Measurements from ENCODE around the gene MDM1.

Gene MDM1

DNA sequence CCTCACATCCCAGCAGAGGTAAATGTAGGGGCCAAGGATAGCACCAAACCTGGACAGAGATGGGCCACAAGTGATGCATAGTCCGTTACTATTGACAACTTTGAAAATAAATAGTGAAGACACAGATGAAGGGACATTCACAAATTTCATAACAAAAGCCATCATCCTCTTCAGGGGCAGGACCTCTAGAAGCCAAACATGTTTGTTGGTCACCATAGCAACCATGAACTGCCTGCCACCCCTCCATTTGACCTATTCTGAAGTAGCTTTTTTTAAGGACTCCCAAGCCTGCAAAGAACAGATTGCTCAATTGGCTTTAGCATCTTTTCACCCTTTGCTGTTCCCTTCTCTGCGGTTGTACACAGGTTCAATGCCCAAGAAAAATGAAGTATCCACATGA, 35.7 kb upstream of the MDM1 start:
- H3K27me3 ChIP-seq (ENCODE audit: control insufficient read depth, insufficient read depth, low read length), result no peaks in the 10 kb centered on the region
- H3K4me1 ChIP-seq (ENCODE audit: control insufficient read depth, insufficient read depth, low read length), result peaks cover 3% of the 10 kb centered on the region
- H3K36me3 ChIP-seq (ENCODE audit: control insufficient read depth, insufficient read depth, low read length), result no peaks in the 10 kb centered on the region
- H3K9me3 ChIP-seq (ENCODE audit: control insufficient read depth, insufficient read depth, low read length), result no peaks in the 10 kb centered on the region
- H3K9ac ChIP-seq (ENCODE audit: low read depth, low read length), result no peak overlapping the region
- H3K4me3 ChIP-seq (ENCODE audit: low read depth, low read length), result no peak overlapping the region

GRCh38 chr12:68367116-68367515, 35.0 kb upstream of the MDM1 start:
- no peak overlapping the region for H3K4me3 ChIP-seq (ENCODE audit: low read depth, low read length)
- peaks cover 3% of the 10 kb centered on the region for H3K4me1 ChIP-seq (ENCODE audit: control insufficient read depth, insufficient read depth, low read length)
- no peaks in the 10 kb centered on the region for H3K36me3 ChIP-seq (ENCODE audit: control insufficient read depth, insufficient read depth, low read length)

GRCh38 chr12:68364893-68365725, 32.9 kb upstream of the MDM1 start:
- Histone ChIP-seq H3K4me1 (ENCODE audit: control insufficient read depth, insufficient read depth, low read length) (peaks cover 3% of the 10 kb centered on the region), H3K9ac (ENCODE audit: low read depth, low read length) (peak overlapping the region; percentile 10), H3K9me3 (ENCODE audit: control insufficient read depth, insufficient read depth, low read length) (no peaks in the 10 kb centered on the region), H3K36me3 (ENCODE audit: control insufficient read depth, insufficient read depth, low read length) (no peaks in the 10 kb centered on the region), H3K27me3 (ENCODE audit: control insufficient read depth, insufficient read depth, low read length) (no peaks in the 10 kb centered on the region), H3K4me3 (ENCODE audit: low read depth, low read length) (peak overlapping the region; percentile 58)

More at GRCh38 chr12:68367116-68367515, 35.0 kb upstream of the MDM1 start:
- Histone ChIP-seq H3K9ac (ENCODE audit: low read depth, low read length) (no peak overlapping the region), H3K9me3 (ENCODE audit: control insufficient read depth, insufficient read depth, low read length) (no peaks in the 10 kb centered on the region), H3K27me3 (ENCODE audit: control insufficient read depth, insufficient read depth, low read length) (no peaks in the 10 kb centered on the region)

GRCh38 chr12:68364328-68364727, 32.2 kb upstream of the MDM1 start:
- no peaks in the 10 kb centered on the region for H3K36me3 ChIP-seq (ENCODE audit: control insufficient read depth, insufficient read depth, low read length)
- no peak overlapping the region for H3K4me3 ChIP-seq (ENCODE audit: low read depth, low read length)
- H3K4me1 ChIP-seq (ENCODE audit: control insufficient read depth, insufficient read depth, low read length), result peaks cover 3% of the 10 kb centered on the region
- H3K27me3 ChIP-seq (ENCODE audit: control insufficient read depth, insufficient read depth, low read length), result no peaks in the 10 kb centered on the region
- no peak overlapping the region for H3K9ac ChIP-seq (ENCODE audit: low read depth, low read length)
- H3K9me3 ChIP-seq (ENCODE audit: control insufficient read depth, insufficient read depth, low read length), result no peaks in the 10 kb centered on the region

- Histone ChIP-seq H3K27me3 (ENCODE audit: control insufficient read depth, insufficient read depth, low read length) (peaks cover 6% of the 10 kb centered on the region), H3K9me3 (ENCODE audit: control insufficient read depth, insufficient read depth, low read length) (no peaks in the 10 kb centered on the region), H3K4me1 (ENCODE audit: control insufficient read depth, insufficient read depth, low read length) (peaks cover 15% of the 10 kb centered on the region), H3K9ac (ENCODE audit: low read depth, low read length) (no peak overlapping the region), H3K36me3 (ENCODE audit: control insufficient read depth, insufficient read depth, low read length) (no peaks in the 10 kb centered on the region), H3K4me3 (ENCODE audit: low read depth, low read length) (no peak overlapping the region)
Observed at GRCh38 chr12:68361953-68362352, 29.8 kb upstream of the MDM1 start.

DNA sequence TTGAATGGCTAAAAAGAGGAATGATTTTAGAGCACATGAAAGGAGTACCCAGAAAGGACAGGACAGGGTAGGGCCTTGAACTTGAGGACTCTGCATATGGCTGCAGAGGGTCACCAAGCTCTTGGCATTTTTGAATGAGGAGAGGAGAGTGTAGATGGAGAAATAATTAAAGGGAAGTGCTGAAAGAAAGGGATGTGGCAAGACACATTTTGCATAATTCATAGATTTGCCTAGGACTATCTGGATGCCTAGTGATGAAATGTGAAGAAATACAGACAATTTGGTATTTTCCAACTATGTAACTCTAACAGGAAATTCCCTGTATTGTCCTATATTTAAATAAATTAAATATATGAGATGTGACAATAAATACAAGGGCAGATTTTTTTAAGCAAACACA, 27.5 kb upstream of the MDM1 start:
- H3K27me3 ChIP-seq (ENCODE audit: control insufficient read depth, insufficient read depth, low read length), result peaks cover 13% of the 10 kb centered on the region
- H3K4me3 ChIP-seq (ENCODE audit: low read depth, low read length), result no peak overlapping the region
- H3K9me3 ChIP-seq (ENCODE audit: control insufficient read depth, insufficient read depth, low read length), result no peaks in the 10 kb centered on the region
- no peaks in the 10 kb centered on the region for H3K36me3 ChIP-seq (ENCODE audit: control insufficient read depth, insufficient read depth, low read length)
- peaks cover 12% of the 10 kb centered on the region for H3K4me1 ChIP-seq (ENCODE audit: control insufficient read depth, insufficient read depth, low read length)
- H3K9ac ChIP-seq (ENCODE audit: low read depth, low read length), result no peak overlapping the region

- Histone ChIP-seq H3K4me3 (ENCODE audit: low read depth, low read length) (peak overlapping the region; percentile 40), H3K9ac (ENCODE audit: low read depth, low read length) (peak overlapping the region; percentile 57), H3K36me3 (ENCODE audit: control insufficient read depth, insufficient read depth, low read length) (no peaks in the 10 kb centered on the region)
Observed at GRCh38 chr12:68358532-68359485, 26.6 kb upstream of the MDM1 start.

GRCh38 chr12:68356986-68357385, 24.8 kb upstream of the MDM1 start:
- Histone ChIP-seq H3K36me3 (ENCODE audit: control insufficient read depth, insufficient read depth, low read length) (no peaks in the 10 kb centered on the region), H3K4me1 (ENCODE audit: control insufficient read depth, insufficient read depth, low read length) (peaks cover 12% of the 10 kb centered on the region), H3K27me3 (ENCODE audit: control insufficient read depth, insufficient read depth, low read length) (peaks cover 13% of the 10 kb centered on the region), H3K4me3 (ENCODE audit: low read depth, low read length) (no peak overlapping the region), H3K9me3 (ENCODE audit: control insufficient read depth, insufficient read depth, low read length) (no peaks in the 10 kb centered on the region), H3K9ac (ENCODE audit: low read depth, low read length) (no peak overlapping the region)

More at GRCh38 chr12:68358532-68359485, 26.6 kb upstream of the MDM1 start:
- Histone ChIP-seq H3K27me3 (ENCODE audit: control insufficient read depth, insufficient read depth, low read length) (peaks cover 13% of the 10 kb centered on the region), H3K4me1 (ENCODE audit: control insufficient read depth, insufficient read depth, low read length) (peaks cover 12% of the 10 kb centered on the region), H3K9me3 (ENCODE audit: control insufficient read depth, insufficient read depth, low read length) (no peaks in the 10 kb centered on the region)

DNA sequence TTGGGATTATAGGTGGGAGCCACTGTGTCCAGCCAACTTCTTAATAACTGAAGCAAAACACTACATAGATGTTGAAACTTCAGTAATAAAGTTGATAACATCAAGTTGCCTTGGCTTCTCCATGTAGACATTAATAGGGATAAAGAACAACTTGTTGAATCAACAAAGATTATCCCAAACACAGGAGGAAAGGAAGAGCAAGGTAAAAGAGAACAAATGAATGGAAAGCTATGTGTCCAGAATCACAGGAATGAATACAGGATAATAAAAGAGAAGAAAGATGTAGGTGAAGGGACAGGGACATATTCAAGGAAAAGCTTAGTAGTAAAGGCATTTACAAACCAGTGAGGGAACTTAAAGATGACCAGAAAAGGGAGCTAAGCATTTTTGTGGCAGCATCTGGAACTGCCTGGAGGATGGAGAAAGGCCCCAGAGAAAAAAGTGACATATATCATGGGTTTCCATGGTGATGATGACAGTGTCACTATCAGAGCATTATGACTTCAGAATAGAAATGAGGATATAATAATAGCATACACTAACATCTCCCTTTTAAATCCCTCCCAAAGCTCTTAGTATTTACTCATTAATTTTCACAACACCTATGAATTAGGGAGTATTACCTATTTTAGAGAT, 24.0 kb upstream of the MDM1 start:
- H3K36me3 ChIP-seq (ENCODE audit: control insufficient read depth, insufficient read depth, low read length), result no peaks in the 10 kb centered on the region
- no peak overlapping the region for H3K4me3 ChIP-seq (ENCODE audit: low read depth, low read length)
- peaks cover 13% of the 10 kb centered on the region for H3K27me3 ChIP-seq (ENCODE audit: control insufficient read depth, insufficient read depth, low read length)
- no peak overlapping the region for H3K9ac ChIP-seq (ENCODE audit: low read depth, low read length)
- no peaks in the 10 kb centered on the region for H3K9me3 ChIP-seq (ENCODE audit: control insufficient read depth, insufficient read depth, low read length)
- H3K4me1 ChIP-seq (ENCODE audit: control insufficient read depth, insufficient read depth, low read length), result peaks cover 12% of the 10 kb centered on the region

DNA sequence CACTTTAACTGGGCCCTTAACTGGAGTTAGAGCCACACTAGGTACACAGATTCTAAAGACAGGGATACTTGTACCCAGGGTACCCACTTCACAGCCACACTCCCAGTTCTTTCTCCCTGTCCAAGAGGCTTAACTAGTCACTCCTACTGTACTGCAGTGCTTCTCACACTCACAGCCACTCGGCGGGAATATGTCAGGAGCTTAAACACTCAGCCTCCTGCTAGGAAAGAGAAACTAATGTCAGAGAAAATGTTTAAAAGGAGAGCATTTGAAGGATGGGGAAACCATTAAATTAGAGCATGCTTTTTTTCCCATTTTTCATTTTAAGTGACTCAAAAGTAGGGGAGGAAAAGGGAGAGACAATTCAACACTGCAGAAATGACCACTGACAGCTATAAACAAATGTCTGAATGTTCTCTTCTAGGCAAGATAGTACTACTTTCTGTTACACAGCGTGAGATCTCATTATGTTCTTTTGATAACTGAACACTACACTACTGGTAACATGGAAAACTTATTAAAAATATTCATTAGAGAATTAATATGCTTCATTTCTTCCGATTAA, 22.9 kb upstream of the MDM1 start:
- Histone ChIP-seq H3K9ac (ENCODE audit: low read depth, low read length) (no peak overlapping the region), H3K4me3 (ENCODE audit: low read depth, low read length) (no peak overlapping the region), H3K9me3 (ENCODE audit: control insufficient read depth, insufficient read depth, low read length) (no peaks in the 10 kb centered on the region), H3K27me3 (ENCODE audit: control insufficient read depth, insufficient read depth, low read length) (peaks cover 13% of the 10 kb centered on the region), H3K4me1 (ENCODE audit: control insufficient read depth, insufficient read depth, low read length) (peaks cover 12% of the 10 kb centered on the region), H3K36me3 (ENCODE audit: control insufficient read depth, insufficient read depth, low read length) (no peaks in the 10 kb centered on the region)

DNA sequence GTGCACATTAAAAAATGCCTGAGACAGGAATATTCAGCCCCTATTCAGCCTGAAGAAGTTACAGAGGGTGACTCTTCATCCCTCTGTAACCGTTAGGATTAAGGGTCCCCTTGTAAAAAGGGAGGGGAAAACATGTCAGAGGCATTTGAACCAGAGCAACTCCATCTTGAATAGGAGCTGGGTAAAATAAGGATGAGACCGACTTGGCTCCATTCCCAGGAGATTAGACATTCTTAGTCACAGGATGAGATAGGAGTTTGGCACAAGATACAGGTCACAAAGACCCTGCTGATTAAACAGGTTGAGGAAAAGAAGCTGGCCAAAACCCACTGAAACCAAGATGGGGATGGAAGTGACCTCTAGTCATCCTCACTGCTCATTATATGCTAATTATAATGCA, 19.9 kb upstream of the MDM1 start:
- no peaks in the 10 kb centered on the region for H3K9me3 ChIP-seq (ENCODE audit: control insufficient read depth, insufficient read depth, low read length)
- peaks cover 8% of the 10 kb centered on the region for H3K27me3 ChIP-seq (ENCODE audit: control insufficient read depth, insufficient read depth, low read length)
- no peaks in the 10 kb centered on the region for H3K4me1 ChIP-seq (ENCODE audit: control insufficient read depth, insufficient read depth, low read length)
- no peak overlapping the region for H3K9ac ChIP-seq (ENCODE audit: low read depth, low read length)
- H3K36me3 ChIP-seq (ENCODE audit: control insufficient read depth, insufficient read depth, low read length), result no peaks in the 10 kb centered on the region
- no peak overlapping the region for H3K4me3 ChIP-seq (ENCODE audit: low read depth, low read length)

All from iPS-15b (cell line).